HG03442 (cell line): ENCODE data around the gene DNMT3B.

Experiments used
- ATAC-seq: cut with Tn5 transposase; IDR thresholded peaks from one replicate; pipeline ENCODE4 v1.9.1; 2021; ENCODE audit warnings: mild to moderate bottlenecking, moderate library complexity; ENCODE audit not compliant: unreplicated experiment

DNMT3B gene

GRCh38 chr20:32820698-32821377 lies 58.7 kb downstream of the DNMT3B start:
- ATAC-seq: no peak

- ATAC-seq: no peak
These were observed 60.0 kb downstream of the DNMT3B start for GRCh38 chr20:32822225-32822624.

GRCh38 chr20:32823078-32823477 lies 60.9 kb downstream of the DNMT3B start:
- ATAC-seq: no peak

- no peak for ATAC-seq
These were observed 61.8 kb downstream of the DNMT3B start for GRCh38 chr20:32823737-32824588.

GRCh38 chr20:32828029-32828680 lies 66.0 kb downstream of the DNMT3B start:
- no peak for ATAC-seq

- no peak for ATAC-seq
These were observed 67.3 kb downstream of the DNMT3B start for GRCh38 chr20:32829311-32830005.

GRCh38 chr20:32830437-32830836 lies 68.3 kb downstream of the DNMT3B start:
- no peak for ATAC-seq

GRCh38 chr20:32831982-32832381 lies 69.8 kb downstream of the DNMT3B start:
- no peak for ATAC-seq

- no peak for ATAC-seq
These were observed 70.5 kb downstream of the DNMT3B start for GRCh38 chr20:32832664-32833063.

GRCh38 chr20:32834972-32835371 lies 72.8 kb downstream of the DNMT3B start:
- no peak for ATAC-seq

GRCh38 chr20:32837157-32837556 lies 75.0 kb downstream of the DNMT3B start:
- ATAC-seq: no peak

GRCh38 chr20:32839227-32839981 lies 77.2 kb downstream of the DNMT3B start:
- ATAC-seq: no peak

- ATAC-seq: no peak
These were observed 77.7 kb downstream of the DNMT3B start for GRCh38 chr20:32839982-32840285.

- ATAC-seq: no peak
These were observed 79.0 kb downstream of the DNMT3B start for GRCh38 chr20:32841174-32841573.

- ATAC-seq: no peak
These were observed 79.4 kb downstream of the DNMT3B start for GRCh38 chr20:32841632-32842031.

GRCh38 chr20:32842688-32843524 lies 80.7 kb downstream of the DNMT3B start:
- ATAC-seq: no peak

GRCh38 chr20:32845786-32846185 lies 83.6 kb downstream of the DNMT3B start:
- ATAC-seq: no peak

- no peak for ATAC-seq
These were observed 84.7 kb downstream of the DNMT3B start for GRCh38 chr20:32846852-32847251.

- no peak for ATAC-seq
These were observed 85.8 kb downstream of the DNMT3B start for GRCh38 chr20:32847964-32848363.

- ATAC-seq: no peak
These were observed 86.7 kb downstream of the DNMT3B start for GRCh38 chr20:32848846-32849245.
